Brain microvascular endothelial cell (primary cell): Measurements from ENCODE around the gene KATNAL1.

Source experiments
- DNase-seq: peaks from one replicate; pipeline ENCODE4 v3.0.0-alpha.2; 2020
- H3K27ac ChIP-seq: fragments of 250-450 bp; sonication (Bioruptor Pico); 2 replicates; pipeline ENCODE4 v1.5.1; 2020; ENCODE audit warnings: mild to moderate bottlenecking, moderate library complexity
- H3K27me3 ChIP-seq: fragments of 250-450 bp; sonication (Bioruptor Pico); replicated peaks from 2 replicates; pipeline ENCODE4 v1.5.1; 2020; ENCODE audit warnings: mild to moderate bottlenecking
- H3K36me3 ChIP-seq: fragments of 250-450 bp; sonication (Bioruptor Pico); replicated peaks from 2 replicates; pipeline ENCODE4 v1.5.1; 2020; ENCODE audit warnings: mild to moderate bottlenecking
- H3K4me3 ChIP-seq: 2 replicates; pipeline ENCODE4 v1.5.1; 2011; ENCODE audit warnings: low read depth, mild to moderate bottlenecking, control low read depth, low read length, moderate library complexity
- CTCF ChIP-seq: IDR thresholded peaks from 2 replicates; pipeline ENCODE4 v1.5.1; 2011; ENCODE audit warnings: low read depth, mild to moderate bottlenecking, moderate library complexity, low read length, control low read depth, inconsistent platforms; ENCODE audit errors: missing control alignments
- in situ Hi-C: cut with HindIII; loops from 2 replicates; pipeline ENCODE4 v1.10.0; 2017; ENCODE audit warnings: low sequenced_read_pairs, low pct_ligation_motif_present

Gene KATNAL1

GRCh38 chr13:30353060-30353459 is 45.7 kb upstream of the KATNAL1 start:
- in situ Hi-C loops, result no loop called here
- TF ChIP-seq CTCF, result no peak
- Histone ChIP-seq H3K4me3 (no peak overlapping the region), H3K27me3 (no peaks in the 10 kb centered on the region), H3K27ac (no peak overlapping the region), H3K36me3 (no peaks in the 10 kb centered on the region)
- DNase-seq, result no peak

GRCh38 chr13:30352121-30352520 is 44.8 kb upstream of the KATNAL1 start:
- in situ Hi-C loops, result no loop called here

GRCh38 chr13:30346789-30347167 is 39.4 kb upstream of the KATNAL1 start:
- H3K27ac ChIP-seq, result no peak overlapping the region
- no peaks in the 10 kb centered on the region for H3K36me3 ChIP-seq
- no peak for DNase-seq
- no peak overlapping the region for H3K4me3 ChIP-seq
- no peaks in the 10 kb centered on the region for H3K27me3 ChIP-seq
- no peak for TF ChIP-seq CTCF
- in situ Hi-C loops, result no loop called here

More at GRCh38 chr13:30352121-30352520, 44.8 kb upstream of the KATNAL1 start:
- H3K4me3 ChIP-seq, result no peak overlapping the region
- no peaks in the 10 kb centered on the region for H3K36me3 ChIP-seq
- TF ChIP-seq CTCF, result no peak
- H3K27me3 ChIP-seq, result no peaks in the 10 kb centered on the region
- no peak for DNase-seq
- H3K27ac ChIP-seq, result no peak overlapping the region

- Histone ChIP-seq H3K36me3 (no peaks in the 10 kb centered on the region), H3K27me3 (no peaks in the 10 kb centered on the region), H3K27ac (no peak overlapping the region), H3K4me3 (no peak overlapping the region)
- in situ Hi-C loops, result no loop called here
- TF ChIP-seq CTCF, result no peak
- DNase-seq, result no peak
Observed at GRCh38 chr13:30346153-30346788, 38.9 kb upstream of the KATNAL1 start.

- DNase-seq, result no peak
- in situ Hi-C loops, result no loop called here
Observed at GRCh38 chr13:30345426-30346100, 38.2 kb upstream of the KATNAL1 start.

More at GRCh38 chr13:30345426-30346100, 38.2 kb upstream of the KATNAL1 start:
- H3K4me3 ChIP-seq, result no peak overlapping the region
- H3K27ac ChIP-seq, result no peak overlapping the region
- no peak for TF ChIP-seq CTCF
- H3K27me3 ChIP-seq, result no peaks in the 10 kb centered on the region
- H3K36me3 ChIP-seq, result no peaks in the 10 kb centered on the region
